Nephron (organoid): Measurements from ENCODE around the gene KLHDC1.
A peak's percentile ranks its signal among the peaks of the same experiment; 100 is the strongest.
"Not testable (repeated sequence)": the region's sequence is repeated elsewhere in the genome, so short reads cannot be mapped to it uniquely, and the experiment has no call there.

Experiments
- H3K27ac Mint-ChIP-seq, 3 experiments: 2 replicates each; pipeline ENCODE4 v1.8.0; 2020; ENCODE audit warnings: mixed read lengths in 3 of 3, mild to moderate bottlenecking in 2 of 3, moderate library complexity in 1 of 3
- H3K27me3 Mint-ChIP-seq: 2 replicates; pipeline ENCODE4 v1.8.0; 2021; ENCODE audit warnings: low read depth, mild to moderate bottlenecking, moderate library complexity, mixed read lengths
- H3K36me3 Mint-ChIP-seq: 2 replicates; pipeline ENCODE4 v1.8.0; 2020; ENCODE audit warnings: low read depth, mixed read lengths
- H3K4me1 Mint-ChIP-seq: 2 replicates; pipeline ENCODE4 v1.8.0; 2020; ENCODE audit warnings: mixed read lengths
- H3K4me3 Mint-ChIP-seq, 3 experiments: 2 replicates each; pipeline ENCODE4 v1.8.0; 2020; ENCODE audit warnings: mild to moderate bottlenecking in 3 of 3, mixed read lengths in 3 of 3, moderate library complexity in 2 of 3
- H3K9me3 Mint-ChIP-seq: 2 replicates; pipeline ENCODE4 v1.8.0; 2020; ENCODE audit warnings: mixed read lengths
- CTCF ChIP-seq, 3 experiments: fragments of 200-600 bp; sonication (generic); IDR thresholded peaks; one replicate each; pipeline ENCODE4 v1.5.0; 2021; ENCODE audit warnings: antibody characterized with exemption in 3 of 3; ENCODE audit not compliant: unreplicated experiment in 3 of 3

KLHDC1 gene

GRCh38 chr14:49774106-49774505, 81.2 kb downstream of the KLHDC1 start:
- peak overlapping the region in 1 of 3 experiments; percentile 40 for H3K27ac Mint-ChIP-seq
- H3K27me3 Mint-ChIP-seq = no peaks in the 10 kb centered on the region
- H3K9me3 Mint-ChIP-seq = no peaks in the 10 kb centered on the region
- H3K4me1 Mint-ChIP-seq = peaks cover 26% of the 10 kb centered on the region
- H3K4me3 Mint-ChIP-seq = no peak overlapping the region
- TF ChIP-seq CTCF (IDR thresholded peaks at IDR 0.05; ENCODE audit: unreplicated experiment in 3 of 3) = no peak
- peaks cover 50% of the 10 kb centered on the region for H3K36me3 Mint-ChIP-seq

- Mint-ChIP-seq H3K4me3 (no peak overlapping the region), H3K36me3 (peaks cover 64% of the 10 kb centered on the region), H3K27ac (no peak overlapping the region), H3K27me3 (no peaks in the 10 kb centered on the region), H3K9me3 (no peaks in the 10 kb centered on the region), H3K4me1 (no peaks in the 10 kb centered on the region)
- TF ChIP-seq CTCF (IDR thresholded peaks at IDR 0.05; ENCODE audit: unreplicated experiment in 3 of 3) = no peak
These were observed 85.5 kb downstream of the KLHDC1 start for GRCh38 chr14:49778421-49778820.

- peaks cover 61% of the 10 kb centered on the region for H3K36me3 Mint-ChIP-seq
- H3K4me3 Mint-ChIP-seq, H3K27ac Mint-ChIP-seq, H3K4me1 Mint-ChIP-seq, H3K9me3 Mint-ChIP-seq, H3K27me3 Mint-ChIP-seq: not testable (repeated sequence)
These were observed 88.1 kb downstream of the KLHDC1 start for GRCh38 chr14:49781040-49781439.

GRCh38 chr14:49783394-49784014, 90.6 kb downstream of the KLHDC1 start:
- no peak overlapping the region for H3K4me3 Mint-ChIP-seq
- no peaks in the 10 kb centered on the region for H3K27me3 Mint-ChIP-seq
- peaks cover 69% of the 10 kb centered on the region for H3K36me3 Mint-ChIP-seq
- no peak overlapping the region for H3K27ac Mint-ChIP-seq
- no peaks in the 10 kb centered on the region for H3K4me1 Mint-ChIP-seq
- no peak for TF ChIP-seq CTCF (IDR thresholded peaks at IDR 0.05; ENCODE audit: unreplicated experiment in 3 of 3)
- H3K9me3 Mint-ChIP-seq = no peaks in the 10 kb centered on the region

- no peak for TF ChIP-seq CTCF (IDR thresholded peaks at IDR 0.05; ENCODE audit: unreplicated experiment in 3 of 3)
- Mint-ChIP-seq H3K27me3 (no peaks in the 10 kb centered on the region), H3K27ac (no peak overlapping the region), H3K36me3 (peaks cover 72% of the 10 kb centered on the region), H3K4me1 (no peaks in the 10 kb centered on the region), H3K9me3 (no peaks in the 10 kb centered on the region), H3K4me3 (no peak overlapping the region)
These were observed 93.4 kb downstream of the KLHDC1 start for GRCh38 chr14:49786315-49786714.

GRCh38 chr14:49792618-49793017, 99.7 kb downstream of the KLHDC1 start:
- no peak for TF ChIP-seq CTCF (IDR thresholded peaks at IDR 0.05; ENCODE audit: unreplicated experiment in 3 of 3)
- Mint-ChIP-seq H3K27me3 (no peaks in the 10 kb centered on the region), H3K27ac (no peak overlapping the region), H3K36me3 (peaks cover 79% of the 10 kb centered on the region), H3K9me3 (no peaks in the 10 kb centered on the region), H3K4me1 (no peaks in the 10 kb centered on the region), H3K4me3 (no peak overlapping the region)
